Embryonic facial prominence (tissue), 1 donor: ENCODE results near the gene PIK3C2G.

ENCODE experiments used
- DNase-seq: peaks from one replicate; pipeline ENCODE4 v3.0.0-alpha.2; 2016; ENCODE audit errors: extremely low spot score

Gene PIK3C2G

DNA sequence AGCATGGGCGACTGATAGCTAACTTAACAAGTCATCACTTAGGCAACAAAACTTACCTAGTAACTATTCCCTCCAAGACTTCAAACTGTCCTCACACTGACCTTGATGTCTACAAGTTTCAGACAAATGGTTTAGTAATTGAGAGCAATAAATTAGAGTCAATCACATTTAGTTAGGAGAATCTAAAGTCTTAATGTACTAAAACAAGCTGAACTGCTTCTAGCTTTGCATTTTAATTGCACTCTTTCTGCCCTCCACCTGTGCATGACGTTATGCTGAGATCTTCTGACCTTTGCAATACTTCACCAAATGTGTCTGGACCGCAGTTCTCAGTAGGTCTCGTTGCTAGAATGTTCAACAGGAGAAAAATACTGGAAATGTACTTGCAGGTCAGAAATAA is 158.0 kb downstream of the PIK3C2G start:
- DNase-seq: no peak

DNA sequence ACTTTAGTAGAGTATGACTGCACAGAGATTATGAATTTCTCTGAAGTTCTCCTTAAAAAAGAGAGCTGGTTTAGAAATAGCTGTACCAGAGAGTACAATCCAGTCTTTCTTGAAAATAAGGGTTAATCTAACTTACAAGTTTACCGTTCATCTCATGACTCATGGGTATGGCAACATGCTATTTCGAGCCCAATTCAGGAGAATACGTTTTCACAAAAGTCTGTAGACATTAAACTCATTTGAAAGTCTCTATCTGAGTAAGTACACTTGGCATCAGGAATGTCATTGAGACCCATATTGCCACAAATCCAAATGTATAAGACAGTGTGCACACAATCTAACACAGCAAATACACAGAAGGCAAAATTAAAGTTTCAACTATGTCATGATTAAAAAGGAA is 160.5 kb downstream of the PIK3C2G start:
- DNase-seq: no peak

GRCh38 chr12:18422871-18423270 is 161.6 kb downstream of the PIK3C2G start:
- DNase-seq: no peak

DNA sequence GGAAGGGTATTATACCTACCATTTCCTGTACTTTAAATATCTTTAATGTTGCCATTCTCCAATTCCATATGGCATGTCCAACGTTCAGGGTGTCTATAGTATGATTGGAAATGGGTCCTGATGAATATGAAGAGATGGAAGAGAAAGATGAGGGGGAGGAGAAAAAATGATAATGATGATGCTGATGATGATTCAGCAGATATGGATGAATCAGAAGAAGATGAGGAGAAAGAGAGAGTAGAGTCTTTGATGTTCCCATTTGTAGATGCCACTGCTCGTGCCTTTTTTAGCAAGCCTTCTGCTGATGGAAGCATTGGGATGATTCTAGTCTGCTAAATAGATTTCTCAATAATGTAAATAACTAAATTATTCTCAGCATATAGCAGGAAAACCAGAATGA is 163.5 kb downstream of the PIK3C2G start:
- DNase-seq: no peak

GRCh38 chr12:18427520-18427919 is 166.2 kb downstream of the PIK3C2G start:
- no peak for DNase-seq

- DNase-seq: no peak
Measured at GRCh38 chr12:18428416-18428815, 167.1 kb downstream of the PIK3C2G start.

DNA sequence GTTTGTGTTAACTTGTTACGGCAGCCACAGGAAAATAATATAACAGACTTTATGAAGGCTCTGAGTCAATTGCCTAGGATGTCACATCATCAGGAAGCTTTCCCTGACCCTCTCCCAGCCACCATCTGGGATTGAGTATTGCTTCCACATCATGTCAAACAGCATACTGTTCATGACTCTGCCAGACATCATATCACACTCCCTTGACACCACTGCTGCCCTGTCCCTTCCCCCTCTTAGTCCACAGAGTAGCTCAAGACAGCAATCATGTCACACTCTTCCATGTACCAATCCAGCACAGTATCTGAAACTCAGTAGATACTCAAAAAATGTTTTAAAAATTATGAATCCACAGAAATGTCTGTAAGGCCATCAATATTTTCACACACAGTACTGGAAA is 168.0 kb downstream of the PIK3C2G start:
- DNase-seq: no peak

GRCh38 chr12:18430425-18431048 is 169.2 kb downstream of the PIK3C2G start:
- no peak for DNase-seq

- no peak for DNase-seq
Measured at GRCh38 chr12:18431771-18432170, 170.5 kb downstream of the PIK3C2G start.

DNA sequence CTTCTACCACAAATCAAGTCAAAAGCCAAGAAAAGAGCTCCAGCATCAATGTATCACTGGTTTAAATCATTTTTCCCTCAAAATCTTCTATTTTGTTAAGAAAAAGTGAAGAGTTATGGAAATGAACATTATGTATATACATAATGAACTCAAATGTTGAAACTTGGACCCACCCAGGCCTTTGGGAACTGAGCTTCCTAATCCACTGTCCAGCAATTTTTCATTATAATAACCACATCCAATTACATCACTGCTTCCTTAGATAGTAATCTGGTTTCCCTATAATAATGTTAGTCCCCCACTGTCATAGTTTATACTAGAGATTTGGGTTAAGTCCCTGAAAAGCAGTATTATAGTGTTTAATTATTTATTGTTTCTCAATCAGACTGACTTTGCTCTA is 170.9 kb downstream of the PIK3C2G start:
- DNase-seq: no peak

DNA sequence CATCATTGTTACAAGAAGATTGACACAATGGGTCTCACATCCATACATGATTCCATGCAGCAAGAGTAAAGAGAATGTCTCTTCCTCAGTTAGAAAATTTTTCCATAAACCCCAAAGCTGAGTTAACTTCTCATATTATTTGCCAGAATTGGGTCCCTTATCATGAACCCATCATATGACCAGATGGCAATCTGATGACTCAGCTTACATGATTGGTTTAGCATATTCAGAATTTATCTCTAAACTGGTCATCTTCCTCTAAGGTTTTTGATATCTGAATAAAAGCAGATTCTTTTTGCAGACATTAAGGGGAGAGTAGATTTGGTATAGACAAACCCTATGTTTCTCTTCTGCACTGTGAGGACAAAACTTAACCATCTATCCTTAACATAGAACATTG is 174.9 kb downstream of the PIK3C2G start:
- DNase-seq: no peak

- no peak for DNase-seq
Measured at GRCh38 chr12:18439541-18439940, 178.2 kb downstream of the PIK3C2G start.

- no peak for DNase-seq
Measured at GRCh38 chr12:18443768-18444437, 182.6 kb downstream of the PIK3C2G start.

DNA sequence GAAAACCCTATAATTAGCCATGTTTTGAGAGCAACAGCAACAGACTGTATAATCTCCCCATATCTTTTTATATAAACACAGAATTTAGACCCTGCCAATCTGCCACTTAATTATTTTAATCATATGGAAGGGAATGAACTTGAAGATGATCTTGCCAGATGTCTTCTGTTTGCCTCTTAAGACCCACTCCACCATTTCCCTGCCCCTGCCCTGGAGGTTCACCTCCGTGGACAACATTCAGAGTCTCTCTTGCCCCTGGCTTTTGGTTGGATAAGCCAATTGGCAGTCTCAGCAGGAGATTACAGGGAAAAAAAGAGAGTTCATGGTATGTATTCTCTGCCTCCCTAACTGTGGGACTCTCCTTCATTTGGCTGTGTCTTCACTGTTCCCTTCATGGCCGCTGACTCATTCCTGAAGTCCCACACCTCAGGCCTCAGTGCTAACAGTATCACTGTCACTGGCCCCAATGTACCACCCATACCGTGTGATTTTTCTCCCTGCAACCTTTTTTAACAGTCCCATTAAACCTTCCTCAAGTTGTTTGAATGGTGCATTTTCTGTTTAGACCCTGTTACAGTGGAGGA is 184.8 kb downstream of the PIK3C2G start:
- DNase-seq: no peak

DNA sequence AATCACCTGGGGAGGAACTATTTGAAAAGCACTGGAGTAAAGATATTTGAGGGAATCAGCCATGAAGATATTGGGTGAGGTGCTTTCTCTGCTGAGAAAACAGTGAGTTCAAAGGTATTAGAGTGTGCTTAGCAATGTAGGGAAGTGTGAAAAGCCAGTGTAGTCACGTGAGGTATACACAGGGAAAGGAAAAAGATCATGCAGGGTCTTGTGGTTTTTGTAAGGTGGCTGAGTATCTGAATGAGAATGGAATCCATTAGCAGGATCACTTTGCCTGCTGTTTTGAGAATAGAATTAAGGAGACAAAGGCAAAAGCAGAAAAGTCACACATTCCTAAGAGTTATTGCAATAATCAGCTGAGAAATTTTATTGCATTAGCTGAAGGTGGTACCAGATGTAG is 193.0 kb downstream of the PIK3C2G start:
- DNase-seq: no peak

GRCh38 chr12:18456344-18456743 is 195.0 kb downstream of the PIK3C2G start:
- DNase-seq: no peak

DNA sequence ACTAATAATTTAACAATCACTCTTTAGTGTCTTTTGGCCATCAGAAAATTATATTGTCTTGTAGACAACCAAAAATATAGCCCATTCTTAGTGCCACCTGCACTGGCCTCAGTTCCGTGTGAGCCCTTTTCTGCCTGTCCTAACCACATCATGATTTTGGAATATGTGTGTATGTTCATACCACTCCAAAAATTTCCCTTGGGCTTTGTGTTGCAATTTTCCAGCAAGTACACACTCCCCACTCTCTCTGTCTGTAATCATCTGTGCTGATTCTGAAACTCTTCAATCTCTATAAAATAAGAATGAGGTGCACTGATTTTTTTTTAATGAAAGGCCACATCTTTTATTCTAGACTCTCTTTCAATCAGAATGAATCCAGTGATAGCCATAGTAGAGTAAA is 196.0 kb downstream of the PIK3C2G start:
- no peak for DNase-seq

DNA sequence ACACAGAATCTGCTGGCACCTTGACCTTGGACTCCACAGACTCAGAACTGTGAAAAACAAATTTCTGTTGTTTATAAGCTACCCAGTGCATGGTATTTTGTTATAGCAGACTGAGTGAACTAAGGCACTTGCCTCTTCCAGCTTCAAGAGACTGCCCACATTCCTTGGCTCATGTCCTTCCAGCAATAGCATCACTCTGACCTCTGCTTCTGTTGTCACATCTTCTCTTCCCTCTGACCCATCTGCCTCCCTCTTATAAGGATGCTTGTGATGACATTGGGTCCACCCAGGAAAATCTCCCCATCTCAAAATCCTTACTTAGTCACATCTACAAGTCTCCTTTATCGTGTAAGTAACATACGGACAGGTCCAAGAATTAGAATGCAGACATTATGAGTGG is 200.4 kb downstream of the PIK3C2G start:
- no peak for DNase-seq

- no peak for DNase-seq
Measured at GRCh38 chr12:18462442-18462841, 201.1 kb downstream of the PIK3C2G start.

- DNase-seq: no peak
Measured at GRCh38 chr12:18467620-18468245, 206.4 kb downstream of the PIK3C2G start.

DNA sequence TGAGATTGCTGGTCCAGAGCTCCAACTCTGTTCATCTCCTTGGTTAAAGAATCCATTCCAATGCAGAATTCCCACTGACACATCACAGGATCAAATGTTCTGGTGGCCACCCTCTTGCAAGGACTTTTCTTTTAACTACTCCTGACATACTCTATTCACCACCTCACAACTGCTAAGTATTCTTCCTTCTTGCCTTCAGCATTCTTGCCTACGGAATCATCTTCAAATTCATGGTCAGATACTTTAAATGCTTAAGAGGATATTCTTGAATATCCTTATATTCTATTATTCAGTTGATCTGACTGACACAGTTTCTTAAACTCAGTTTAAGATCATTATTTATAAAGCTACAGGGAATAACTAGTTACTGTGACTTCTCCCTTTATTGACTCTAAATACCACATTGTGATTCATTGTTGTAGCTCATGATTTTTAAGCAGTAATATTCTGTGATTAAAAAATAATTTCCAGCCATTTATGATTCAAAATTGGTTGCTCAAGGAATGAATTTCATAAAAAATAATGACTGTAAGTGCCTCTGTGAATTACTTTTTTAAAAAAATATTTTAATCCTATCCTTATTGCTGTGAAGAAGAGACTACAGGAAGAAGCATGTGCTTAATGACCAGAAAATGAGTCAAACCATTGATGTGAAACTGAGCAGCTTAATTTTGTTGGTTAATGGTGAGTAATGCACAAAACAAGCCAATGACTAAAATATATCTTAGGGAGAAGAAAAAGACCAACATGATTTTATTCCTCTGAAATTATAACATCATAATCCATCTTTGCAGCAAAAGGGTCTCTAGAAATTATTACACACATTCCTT is 207.1 kb downstream of the PIK3C2G start:
- no peak for DNase-seq

DNA sequence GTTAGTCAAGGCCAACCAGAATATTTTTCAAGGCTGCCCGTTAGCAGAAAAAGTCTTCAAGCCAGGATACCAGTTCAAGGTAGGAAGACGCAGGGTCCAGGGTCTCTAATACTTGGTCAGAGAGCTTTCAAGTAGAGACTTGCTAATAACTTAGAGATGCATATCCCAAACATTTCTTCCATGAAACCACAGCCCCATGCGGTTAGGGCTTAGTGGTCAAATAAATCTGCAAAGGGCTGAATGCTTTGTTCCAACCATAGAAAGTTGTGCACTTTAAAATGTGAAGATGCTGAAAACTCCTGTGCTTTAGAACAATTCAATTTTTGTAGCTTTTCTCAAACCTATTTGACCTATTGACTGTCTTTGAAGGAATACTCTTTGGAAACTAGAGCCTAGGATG is 208.9 kb downstream of the PIK3C2G start:
- DNase-seq: no peak
